Transverse colon (tissue), 4 donors: ENCODE data around the gene AKR1E2. TPM values are rescaled to one million over a fixed set of nuclear protein-coding genes. Genes with fewer than 3 reads are reported as not detected.
A peak's percentile ranks its signal among the peaks of the same experiment; 100 is the strongest.

ENCODE experiments used
- DNase-seq: peaks from one replicate; pipeline ENCODE4 v3.0.0-alpha.2; 2019
- H3K27ac ChIP-seq, 4 donors: fragments of 200-600 bp; sonication (generic); 2 replicates each; pipeline ENCODE4 v1.5.1; 2016 to 2018; ENCODE audit warnings: inconsistent platforms in 4 of 4
- H3K27me3 ChIP-seq: fragments of 200-600 bp; sonication (generic); 2 replicates; pipeline ENCODE4 v1.5.1; 2017; ENCODE audit warnings: inconsistent platforms
- H3K36me3 ChIP-seq, 4 donors: fragments of 200-600 bp; sonication (generic); 2 replicates each; pipeline ENCODE4 v1.5.1; 2017 to 2019; ENCODE audit warnings: inconsistent platforms in 4 of 4
- H3K4me1 ChIP-seq, 4 donors: fragments of 200-600 bp; sonication (generic); 2 replicates each; pipeline ENCODE4 v1.5.1; 2017 to 2020; ENCODE audit warnings: inconsistent platforms in 4 of 4
- H3K4me3 ChIP-seq, 4 donors: fragments of 200-600 bp; sonication (generic); 1 replicate in 1 of 4; 2 replicates in 3 of 4; pipeline versions ENCODE4 v1.5.1 to v1.6.1; 2017 to 2019; ENCODE audit warnings: inconsistent platforms in 4 of 4
- H3K9me3 ChIP-seq, 2 donors: fragments of 200-600 bp; sonication (generic); 2 replicates each; pipeline ENCODE4 v1.5.1; 2017 to 2019; ENCODE audit warnings: inconsistent platforms in 2 of 2
- EP300 ChIP-seq: sonication (generic); formaldehyde crosslinking; IDR thresholded peaks from one replicate; pipeline ENCODE4 v1.6.1; 2017; ENCODE audit warnings: antibody characterized with exemption, low read depth
- POLR2A ChIP-seq: fragments of 450-650 bp; IDR thresholded peaks from one replicate; pipeline ENCODE4 v1.6.1; 2016; ENCODE audit warnings: antibody characterized with exemption, mild to moderate bottlenecking, moderate library complexity
- POLR2AphosphoS5 ChIP-seq, 3 donors: sonication (generic); formaldehyde crosslinking; IDR thresholded peaks; one replicate each; pipeline ENCODE4 v1.6.1; 2016; ENCODE audit warnings: antibody characterized with exemption in 3 of 3
- WGBS, 2 donors: methylation state at CpG; one replicate each; pipeline ENCODE4 v1.1.5; 2018; ENCODE audit warnings: low coverage in 1 of 2; 5-methylcytosine and 5-hydroxymethylcytosine counted together
- in situ Hi-C, 4 donors: fragments of 200-750 bp; cut with MboI; loops; one replicate each; pipeline versions ENCODE4 v1.15.0 to v1.15.1; 2017; ENCODE audit warnings: low sequenced_read_pairs in 3 of 4, low pct_ligation_motif_present in 1 of 4, low pct_unique_long_range_greater_than_20kb in 1 of 4
- intact Hi-C: fragments of 100-400 bp; cut with DNase I; formaldehyde crosslinking; loops from one replicate; pipeline ENCODE4 v1.15.1; 2023; ENCODE audit warnings: low total_unique reads
- total RNA-seq, 4 donors: library from RNA; depleted of rRNA; stranded (reverse); fragments of >200 nt; gene quantifications; one replicate each; pipeline ENCODE4 v1.1.0, GENCODE V29; 2016
- TF ChIP-seq, protein P1 (sequence below), 5 experiments: fragments of 200-600 bp in 3 of 5; fragments of 450-650 bp in 2 of 5; sonication (generic) in 3 of 5; IDR thresholded peaks; 1 replicate in 2 of 5; 2 replicates in 3 of 5; pipeline ENCODE4 v1.5.1; 2016 to 2017; ENCODE audit warnings: antibody characterized with exemption in 5 of 5, inconsistent platforms in 3 of 5, mild to moderate bottlenecking in 2 of 5, moderate library complexity in 1 of 5

The AKR1E2 gene
- total RNA-seq, 4 donors from 2014 or later: 3.8 to 34.8 (median 5.3) TPM

DNA sequence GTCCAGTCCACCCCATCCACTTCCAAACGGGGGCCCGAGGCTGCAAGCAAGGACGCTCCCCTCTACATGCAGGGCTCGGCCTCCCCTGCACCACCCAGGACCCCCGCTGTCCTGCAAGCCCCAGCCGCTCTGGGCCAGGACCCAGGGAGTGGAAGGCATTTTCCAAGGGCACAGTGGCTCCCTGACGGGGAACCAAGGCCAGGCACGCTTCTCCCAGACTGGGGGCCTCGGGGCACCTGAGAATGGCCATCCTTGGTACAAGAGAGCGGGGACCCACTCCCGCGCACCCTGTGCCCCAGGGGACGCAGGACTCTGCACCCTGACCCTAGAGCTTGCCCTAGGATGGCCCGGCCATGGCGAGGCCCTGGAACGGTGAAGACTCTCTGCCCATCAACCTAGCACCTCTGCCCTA lies 545 bp upstream of the AKR1E2 start:
- H3K36me3 ChIP-seq: no peaks in the 10 kb centered on the region
- peak overlapping the region; percentile 88 to 92 (median 90) for H3K27ac ChIP-seq
- no peak for TF ChIP-seq POLR2A
- TF ChIP-seq EP300: no peak
- TF ChIP-seq, protein P1, sequence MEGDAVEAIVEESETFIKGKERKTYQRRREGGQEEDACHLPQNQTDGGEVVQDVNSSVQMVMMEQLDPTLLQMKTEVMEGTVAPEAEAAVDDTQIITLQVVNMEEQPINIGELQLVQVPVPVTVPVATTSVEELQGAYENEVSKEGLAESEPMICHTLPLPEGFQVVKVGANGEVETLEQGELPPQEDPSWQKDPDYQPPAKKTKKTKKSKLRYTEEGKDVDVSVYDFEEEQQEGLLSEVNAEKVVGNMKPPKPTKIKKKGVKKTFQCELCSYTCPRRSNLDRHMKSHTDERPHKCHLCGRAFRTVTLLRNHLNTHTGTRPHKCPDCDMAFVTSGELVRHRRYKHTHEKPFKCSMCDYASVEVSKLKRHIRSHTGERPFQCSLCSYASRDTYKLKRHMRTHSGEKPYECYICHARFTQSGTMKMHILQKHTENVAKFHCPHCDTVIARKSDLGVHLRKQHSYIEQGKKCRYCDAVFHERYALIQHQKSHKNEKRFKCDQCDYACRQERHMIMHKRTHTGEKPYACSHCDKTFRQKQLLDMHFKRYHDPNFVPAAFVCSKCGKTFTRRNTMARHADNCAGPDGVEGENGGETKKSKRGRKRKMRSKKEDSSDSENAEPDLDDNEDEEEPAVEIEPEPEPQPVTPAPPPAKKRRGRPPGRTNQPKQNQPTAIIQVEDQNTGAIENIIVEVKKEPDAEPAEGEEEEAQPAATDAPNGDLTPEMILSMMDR (IDR thresholded peaks at IDR 0.05): no peak
- TF ChIP-seq POLR2AphosphoS5 (IDR thresholded peaks at IDR 0.05): no peak
- peaks cover 0 to 17% (median 8%) of the 10 kb centered on the region in 4 donors for H3K4me1 ChIP-seq
- no peak overlapping the region for H3K4me3 ChIP-seq
- in situ Hi-C loops: loop anchor here in 3 of 4 donors (25.0 kb wide), 3 partner anchors 262 to 787 kb away; partner anchors contain the start of gene AKR1C3 (in 1 of the 3)
- intact Hi-C loops: no loop called here
- no peaks in the 10 kb centered on the region for H3K9me3 ChIP-seq
- no peaks in the 10 kb centered on the region for H3K27me3 ChIP-seq
- DNase-seq: no peak
- WGBS, 2 donors: 97% methylated on average over 16 of the region's 16 CpGs; no CpG with 5 or more reads in 1 of the 2 donors

DNA sequence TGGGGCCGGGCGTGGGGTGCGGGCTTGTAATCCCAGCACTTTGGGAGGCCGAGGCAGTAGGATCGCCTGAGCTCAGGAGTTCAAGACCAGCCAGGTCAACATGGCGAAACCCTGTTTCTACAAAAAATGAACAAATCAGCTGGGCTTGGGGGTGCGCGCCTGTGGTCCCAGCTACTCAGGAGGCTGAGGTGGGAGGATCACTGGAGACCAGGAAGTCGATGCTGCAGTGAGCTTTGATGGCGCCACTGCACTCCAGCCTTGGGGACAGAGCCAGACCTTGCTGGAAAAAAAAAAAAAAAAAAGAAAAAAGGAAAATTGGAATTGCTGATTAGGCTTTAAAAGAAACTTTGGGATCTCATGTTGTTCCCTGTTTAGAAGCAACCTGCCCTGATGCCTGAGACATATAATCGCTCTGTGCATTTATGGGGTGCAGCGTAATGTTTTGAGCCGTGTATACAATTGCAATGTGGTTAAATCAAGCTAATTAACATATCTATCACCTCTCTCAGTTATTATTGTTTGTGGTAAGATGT lies 851 bp downstream of the AKR1E2 start:
- Histone ChIP-seq H3K36me3 (no peaks in the 10 kb centered on the region), H3K27ac (peak overlapping the region; percentile 88 to 92 (median 90)), H3K4me1 (peaks cover 0 to 17% (median 8%) of the 10 kb centered on the region in 4 donors), H3K27me3 (no peaks in the 10 kb centered on the region), H3K4me3 (peak overlapping the region in 3 of 4 donors; percentile 50 to 65 (median 56)), H3K9me3 (no peaks in the 10 kb centered on the region)
- WGBS, 2 donors: 62 to 80% methylated on average over 2 to 13 of the region's 13 CpGs
- TF ChIP-seq POLR2AphosphoS5 (IDR thresholded peaks at IDR 0.05) (no peak), EP300 (no peak), POLR2A (no peak)
- TF ChIP-seq, protein P1 (IDR thresholded peaks at IDR 0.05): no peak
- intact Hi-C loops: no loop called here
- in situ Hi-C loops: loop anchor here in 3 of 4 donors (25.0 kb wide), 3 partner anchors 260 to 785 kb away; partner anchors contain the start of gene AKR1C3 (in 1 of the 3)
- DNase-seq: no peak

DNA sequence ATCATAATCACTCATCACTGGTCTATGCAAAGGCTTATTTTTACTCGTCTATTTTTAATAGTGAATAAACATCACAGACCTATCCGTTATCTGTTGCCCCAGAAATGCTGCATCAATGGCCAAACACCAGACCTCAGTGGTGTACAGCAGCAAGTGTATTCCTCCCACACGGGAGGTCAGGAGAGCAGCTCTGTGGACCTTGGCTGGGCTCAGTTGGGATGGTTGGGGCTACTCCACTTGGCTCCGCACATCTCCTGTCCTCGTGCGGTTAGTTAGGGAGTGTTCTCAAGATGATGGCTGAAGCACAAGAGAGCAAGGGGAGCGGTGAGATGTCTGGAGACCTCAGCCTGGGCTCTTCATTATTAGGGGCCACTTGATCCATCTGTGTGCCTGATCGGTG lies 2.0 kb downstream of the AKR1E2 start:
- Histone ChIP-seq H3K4me3 (no peak overlapping the region), H3K27ac (no peak overlapping the region), H3K9me3 (no peaks in the 10 kb centered on the region), H3K27me3 (no peaks in the 10 kb centered on the region), H3K4me1 (peaks cover 0 to 17% (median 8%) of the 10 kb centered on the region in 4 donors), H3K36me3 (no peaks in the 10 kb centered on the region)
- no peak for TF ChIP-seq POLR2AphosphoS5 (IDR thresholded peaks at IDR 0.05)
- no peak for TF ChIP-seq POLR2A
- TF ChIP-seq, protein P1 (IDR thresholded peaks at IDR 0.05): no peak
- TF ChIP-seq EP300: no peak
- WGBS, 2 donors: 50 to 65% methylated on average over 3 to 8 of the region's 8 CpGs
- intact Hi-C loops: no loop called here
- no peak for DNase-seq
- in situ Hi-C loops: loop anchor here in 3 of 4 donors (25.0 kb wide), 3 partner anchors 259 to 784 kb away; partner anchors contain the start of gene AKR1C3 (in 1 of the 3)

DNA sequence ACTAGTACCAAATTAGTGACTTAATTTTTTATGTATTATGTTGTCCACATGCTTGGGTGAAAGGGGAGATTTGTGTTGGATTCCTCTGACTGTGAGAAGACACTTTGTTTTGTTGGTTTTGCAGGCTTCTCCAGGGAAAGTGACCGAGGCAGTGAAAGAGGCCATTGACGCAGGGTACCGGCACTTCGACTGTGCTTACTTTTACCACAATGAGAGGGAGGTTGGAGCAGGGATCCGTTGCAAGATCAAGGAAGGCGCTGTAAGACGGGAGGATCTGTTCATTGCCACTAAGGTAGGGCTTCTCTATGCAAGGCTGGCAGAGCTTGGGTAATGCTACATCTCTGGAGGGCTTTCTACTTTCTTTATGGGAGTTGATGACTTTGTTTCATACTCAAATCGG lies 4.5 kb downstream of the AKR1E2 start:
- intact Hi-C loops (no loop called here), in situ Hi-C loops (loop anchor here in 3 of 4 donors (25.0 kb wide), 3 partner anchors 257 to 782 kb away; partner anchors contain the start of gene AKR1C3 (in 1 of the 3))
- WGBS, 2 donors: 91 to 92% methylated on average over 8 of the region's 8 CpGs

More for the DNA sequence above, 4.5 kb downstream of the AKR1E2 start:
- no peaks in the 10 kb centered on the region for H3K9me3 ChIP-seq
- H3K27ac ChIP-seq: no peak overlapping the region
- TF ChIP-seq, protein P1 (IDR thresholded peaks at IDR 0.05): no peak
- no peak for TF ChIP-seq EP300
- TF ChIP-seq POLR2A: no peak
- TF ChIP-seq POLR2AphosphoS5 (IDR thresholded peaks at IDR 0.05): no peak
- peaks cover 0 to 16% (median 8%) of the 10 kb centered on the region in 4 donors for H3K4me1 ChIP-seq
- no peak for DNase-seq
- no peaks in the 10 kb centered on the region for H3K36me3 ChIP-seq
- H3K4me3 ChIP-seq: no peak overlapping the region
- no peaks in the 10 kb centered on the region for H3K27me3 ChIP-seq
